GM21390 (cell line): ENCODE results near the gene KLHL26.

ENCODE experiments used
- ATAC-seq: cut with Tn5 transposase; IDR thresholded peaks from one replicate; pipeline ENCODE4 v1.9.1; 2021; ENCODE audit not compliant: unreplicated experiment

The KLHL26 gene

GRCh38 chr19:18646535-18647370 is 9.9 kb downstream of the KLHL26 start:
- no peak for ATAC-seq

GRCh38 chr19:18647371-18647767 is 10.5 kb downstream of the KLHL26 start:
- no peak for ATAC-seq

DNA sequence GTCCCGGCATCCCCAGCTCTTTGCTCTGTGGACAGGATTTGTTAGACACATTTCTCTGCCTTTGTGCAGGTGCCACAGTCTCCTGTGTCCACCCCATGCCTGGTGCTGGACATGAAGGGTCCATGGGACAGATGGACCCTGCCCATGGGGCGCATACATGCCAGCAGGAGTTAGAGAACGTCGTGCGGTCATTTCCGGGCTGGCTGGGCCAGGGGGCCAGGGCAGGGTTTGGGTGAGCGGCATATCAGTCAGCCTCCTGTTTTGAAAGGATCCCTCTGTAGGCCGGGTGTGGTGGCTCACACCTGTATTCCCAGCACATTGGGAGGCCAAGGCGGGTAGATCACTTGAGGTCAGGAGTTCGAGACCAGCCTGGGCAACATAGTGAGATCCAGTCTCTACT is 11.0 kb downstream of the KLHL26 start:
- ATAC-seq: no peak

DNA sequence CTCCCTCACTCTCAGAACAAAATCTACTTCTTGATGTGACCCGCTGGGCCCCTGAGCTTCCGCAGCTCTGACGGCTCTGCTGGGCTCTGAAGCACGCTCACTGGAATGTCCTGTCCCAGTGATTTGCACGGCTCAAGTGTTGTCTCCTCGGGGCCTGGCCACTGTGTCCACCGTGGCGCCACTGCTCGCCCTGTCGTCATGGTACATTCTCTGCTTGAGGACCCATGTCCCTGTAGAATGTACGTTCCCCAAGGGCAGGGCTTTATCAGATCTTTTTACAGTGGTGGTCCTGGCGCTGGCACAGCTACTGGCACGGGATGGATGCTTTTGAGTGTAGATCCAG is 12.1 kb downstream of the KLHL26 start:
- no peak for ATAC-seq

DNA sequence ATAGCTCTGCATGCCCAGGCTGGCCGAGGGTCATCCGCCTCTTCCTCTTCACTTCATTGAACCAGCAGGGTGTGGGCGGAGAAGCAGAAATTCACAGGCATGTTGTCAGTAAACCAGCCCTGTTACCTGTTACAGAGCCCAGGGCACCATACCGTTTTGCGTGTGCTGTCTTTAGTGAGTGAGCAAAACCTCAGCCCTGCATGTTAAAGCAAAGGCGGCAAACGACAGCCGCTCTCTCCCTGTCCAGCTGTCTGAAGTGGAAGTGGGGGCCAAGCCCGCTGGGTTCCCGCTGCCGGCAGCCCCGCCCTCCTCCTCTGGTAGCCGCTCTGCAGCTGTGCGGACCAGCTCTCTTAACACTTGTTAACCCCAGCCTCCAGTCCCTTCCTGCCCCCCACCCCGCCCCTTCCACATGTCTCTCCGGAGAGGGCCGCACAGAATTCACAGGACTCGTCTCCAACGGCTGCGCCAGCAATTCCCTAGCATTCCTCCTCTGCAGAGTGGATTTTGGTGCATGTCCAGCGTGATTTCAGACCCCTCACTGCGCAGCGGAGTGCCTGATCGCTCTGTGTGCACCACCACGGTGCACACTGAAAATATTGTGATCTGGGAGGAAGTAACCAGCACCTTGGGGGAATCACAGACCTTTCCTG is 12.7 kb downstream of the KLHL26 start:
- ATAC-seq: no peak

GRCh38 chr19:18650021-18650390 is 13.2 kb downstream of the KLHL26 start:
- no peak for ATAC-seq

DNA sequence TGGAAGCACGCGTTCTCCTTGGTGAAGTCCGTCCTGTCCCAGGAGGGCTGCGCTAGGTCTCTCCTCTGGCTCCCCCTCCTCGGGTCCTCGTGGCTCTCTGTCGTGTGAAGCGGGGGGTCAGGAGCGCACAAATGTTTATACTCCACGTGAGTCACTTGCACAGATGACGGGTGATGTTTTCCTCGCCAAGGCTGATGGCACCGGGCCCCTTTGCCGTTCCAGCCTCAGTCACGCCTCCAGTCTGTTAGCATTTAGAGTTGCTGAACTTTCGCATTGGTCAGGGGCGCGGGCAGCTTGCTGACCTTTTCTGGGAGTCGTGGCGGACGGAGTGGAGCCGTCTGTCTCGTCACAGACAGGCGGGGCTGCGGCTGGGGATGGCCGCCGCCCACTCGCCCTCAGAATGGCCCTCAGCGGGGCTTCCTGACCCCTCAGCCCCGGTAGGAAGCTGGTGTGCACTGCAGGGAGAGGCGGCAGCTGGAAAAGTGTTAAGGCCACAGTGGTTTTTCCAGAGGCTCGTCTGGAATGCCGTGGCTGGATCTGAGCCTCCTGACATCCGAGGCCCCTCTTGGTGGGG is 13.7 kb downstream of the KLHL26 start:
- ATAC-seq: no peak

DNA sequence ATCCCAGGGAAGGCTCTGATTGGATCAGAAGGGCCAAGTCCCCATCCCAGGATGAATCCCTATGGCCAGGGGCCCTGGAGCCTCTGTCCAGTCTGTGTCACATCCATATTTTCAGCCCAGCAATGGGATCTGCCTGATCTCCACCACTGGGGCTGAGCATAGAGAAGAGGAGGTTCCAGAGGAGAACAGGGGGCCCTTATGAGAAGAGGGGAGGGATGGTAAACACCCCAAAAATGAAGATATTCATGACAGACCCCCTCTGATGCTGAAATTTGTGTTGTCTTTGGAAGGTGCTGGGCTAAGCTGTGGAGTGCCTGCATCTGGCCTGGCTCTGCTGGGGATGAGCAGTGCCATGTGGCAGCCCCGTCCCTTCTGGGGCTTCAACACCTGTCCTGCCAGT is 14.5 kb downstream of the KLHL26 start:
- no peak for ATAC-seq

DNA sequence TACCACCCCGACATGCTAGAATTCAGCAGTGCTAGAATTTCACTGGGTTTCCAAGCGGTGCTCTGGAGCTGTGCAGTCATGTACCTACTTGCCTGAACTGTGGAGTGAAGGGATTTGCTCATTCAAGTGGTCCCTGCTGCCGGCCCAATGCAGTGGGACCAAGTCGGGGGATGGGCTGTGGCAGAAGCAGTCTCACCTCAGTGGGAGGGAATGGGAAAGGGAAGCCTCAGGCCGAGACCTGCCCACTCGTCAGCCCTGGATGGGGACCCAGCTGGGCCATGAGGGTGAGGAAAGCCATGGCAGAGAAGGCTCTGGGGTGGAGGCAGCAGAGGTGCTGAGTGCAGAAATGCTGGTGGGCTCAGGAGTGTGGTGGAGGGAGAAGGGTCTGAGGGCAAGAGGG is 14.9 kb downstream of the KLHL26 start:
- no peak for ATAC-seq

GRCh38 chr19:18653853-18654252 is 17.0 kb downstream of the KLHL26 start:
- ATAC-seq: no peak

- ATAC-seq: no peak
Observed at GRCh38 chr19:18654469-18654868, 17.6 kb downstream of the KLHL26 start.

DNA sequence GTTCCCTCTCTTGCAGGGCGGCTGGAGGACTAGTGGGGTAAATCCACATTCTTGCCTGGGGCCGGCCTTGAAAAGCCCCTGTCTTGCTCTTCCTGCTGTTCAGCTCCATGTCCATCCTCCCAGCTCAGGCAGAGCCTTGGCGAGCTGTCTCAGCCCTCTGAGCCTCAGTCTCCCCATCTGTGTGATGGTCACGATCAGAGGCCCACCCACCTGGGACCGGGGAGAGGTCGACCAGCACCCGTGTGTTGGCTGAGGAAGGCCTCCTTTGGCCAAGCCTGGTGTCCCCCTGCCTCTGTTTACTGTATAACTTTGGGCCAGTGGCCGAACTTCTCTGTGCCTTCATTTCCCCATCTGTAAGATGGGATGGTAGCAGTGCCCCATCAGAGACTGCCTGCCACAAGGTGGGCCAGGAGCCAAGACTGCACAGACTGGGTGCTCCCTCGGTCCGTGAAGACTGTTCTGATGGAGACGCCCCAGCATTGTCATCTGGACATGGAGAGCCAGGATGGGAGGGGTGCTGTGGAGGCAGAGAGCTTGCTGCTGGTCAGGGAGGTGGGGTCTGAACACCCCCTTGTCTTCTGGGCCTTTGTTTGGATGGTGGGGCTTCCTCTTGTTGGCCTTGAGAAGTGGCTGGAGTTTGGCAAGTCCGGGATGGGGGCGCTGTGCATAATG is 18.5 kb downstream of the KLHL26 start:
- no peak for ATAC-seq

DNA sequence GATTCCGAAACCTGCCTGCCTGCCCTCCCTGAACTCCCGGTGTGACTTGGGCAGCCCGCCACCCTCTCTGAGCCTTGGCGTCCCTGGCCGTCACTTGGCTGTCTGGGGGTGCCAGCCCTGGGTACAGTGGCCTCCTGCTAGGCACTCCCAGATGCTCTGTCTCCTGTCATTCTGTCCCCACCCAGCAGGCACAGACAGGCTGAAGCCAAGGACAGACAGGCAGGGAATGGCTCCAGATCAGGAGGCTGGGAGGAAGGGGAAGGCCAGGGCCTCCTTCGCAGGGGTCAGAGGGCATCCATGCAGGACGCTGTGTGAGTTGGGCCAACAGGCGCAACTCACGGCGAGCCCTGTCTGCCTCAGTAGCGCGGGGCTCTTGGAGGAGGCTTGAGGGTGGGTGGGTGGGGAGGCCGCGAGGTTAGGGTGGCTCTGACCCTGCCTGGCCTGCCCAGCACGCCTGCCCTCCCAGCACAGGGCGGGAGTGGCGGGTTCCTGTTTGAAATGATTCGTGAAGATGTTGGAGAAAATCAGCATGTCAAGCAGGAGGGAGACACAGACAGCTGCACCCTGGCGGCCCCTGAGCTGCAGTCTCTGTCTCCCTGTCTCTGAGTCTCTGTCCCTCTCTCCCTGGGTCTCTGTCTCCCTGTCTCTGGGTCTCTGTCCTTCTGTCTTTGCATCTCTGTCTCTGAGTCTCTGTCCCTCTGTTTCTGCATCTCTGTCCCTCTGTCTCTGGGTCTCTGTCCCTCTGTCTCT is 19.7 kb downstream of the KLHL26 start:
- ATAC-seq: no peak

DNA sequence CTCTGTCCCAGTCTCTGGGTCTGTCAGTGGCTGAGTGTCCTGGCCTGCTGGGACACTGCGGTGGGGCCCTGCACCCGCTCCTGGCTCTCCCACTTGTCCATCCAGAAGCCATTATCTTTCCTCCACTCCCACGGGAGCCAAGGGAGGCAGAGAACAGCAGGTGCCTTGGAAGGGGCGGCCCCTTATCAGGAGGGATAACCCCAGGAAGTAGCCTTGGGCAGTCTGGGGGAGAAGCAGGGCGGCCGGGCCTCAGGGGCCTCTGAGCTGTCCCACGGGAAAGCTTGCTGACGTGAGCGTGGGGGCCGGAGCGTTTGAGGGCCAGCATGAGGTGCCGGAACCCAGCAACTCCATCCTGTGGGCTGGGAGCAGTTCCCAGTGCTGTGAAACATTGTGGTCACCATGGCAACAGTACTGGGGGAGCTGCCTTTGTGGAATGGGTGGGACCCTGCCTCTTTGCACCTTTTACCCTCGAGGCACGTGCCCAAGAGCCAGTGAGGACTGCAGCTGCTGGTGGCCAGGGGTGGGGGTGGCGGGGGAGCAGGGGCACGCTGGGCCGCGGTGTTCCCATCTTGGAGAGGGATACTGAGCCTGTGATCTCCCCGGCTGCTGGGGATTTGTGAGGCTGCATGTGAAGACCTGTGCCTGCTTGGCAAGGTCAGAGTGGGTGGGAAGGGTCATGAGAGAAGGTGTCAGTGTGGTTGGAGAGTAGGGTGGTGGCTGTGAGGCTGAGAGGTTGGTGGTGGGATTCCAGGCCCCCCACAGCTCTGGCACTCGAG is 20.9 kb downstream of the KLHL26 start:
- ATAC-seq: no peak

DNA sequence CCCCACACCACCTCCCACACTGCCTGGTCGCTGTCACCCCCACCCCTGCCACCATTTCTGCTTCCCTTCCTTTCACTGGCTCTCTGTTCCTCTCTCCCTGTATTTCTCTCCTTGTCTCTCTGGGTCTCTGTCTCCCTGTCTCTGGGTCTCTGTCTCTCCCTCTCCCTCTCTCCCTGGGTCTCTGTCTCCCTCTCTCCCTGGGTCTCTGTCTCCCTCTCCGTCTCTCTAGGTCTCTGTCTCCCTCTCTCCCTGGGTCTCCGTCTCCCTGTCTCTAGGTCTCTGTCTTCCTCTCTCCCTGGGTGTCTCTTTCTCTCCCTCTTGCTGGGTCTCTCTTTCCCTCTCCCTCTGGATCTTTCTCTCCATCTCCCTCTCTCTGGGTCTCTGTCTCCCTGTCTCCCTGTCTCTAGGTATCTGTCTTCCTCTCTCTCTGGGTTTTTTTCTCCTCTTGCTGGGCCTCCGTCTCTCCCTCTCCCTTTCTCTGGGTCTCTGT is 21.6 kb downstream of the KLHL26 start:
- ATAC-seq: no peak

- no peak for ATAC-seq
Observed at GRCh38 chr19:18659281-18660050, 22.6 kb downstream of the KLHL26 start.

GRCh38 chr19:18660051-18660910 is 23.5 kb downstream of the KLHL26 start:
- ATAC-seq: no peak

GRCh38 chr19:18660939-18661670 is 24.3 kb downstream of the KLHL26 start:
- no peak for ATAC-seq
